AG08395 (cell line): ENCODE data around the gene L3MBTL3.

Experiments
- DNase-seq: peaks from one replicate; pipeline ENCODE4 v3.0.0; 2012; ENCODE audit warnings: mixed read lengths, low spot score

L3MBTL3 gene

DNA sequence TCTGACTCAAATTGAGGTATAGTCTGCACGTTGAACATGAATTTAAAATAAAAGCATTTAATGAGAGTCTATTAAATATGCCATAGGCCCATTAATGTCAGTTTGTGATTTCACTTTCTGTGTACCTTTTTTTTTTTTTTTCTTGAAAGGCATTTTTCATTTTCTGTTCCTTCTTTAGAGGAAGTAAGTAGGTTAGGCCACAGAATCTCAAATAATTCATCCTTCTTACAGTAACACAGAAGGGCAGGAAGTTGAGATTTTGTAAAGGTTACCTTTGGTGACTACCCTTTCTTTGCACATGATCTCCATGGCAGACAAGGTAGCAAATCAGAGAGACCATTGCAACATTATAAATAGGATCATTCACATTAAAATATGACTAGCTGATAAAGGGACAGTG lies 9.6 kb downstream of the L3MBTL3 start:
- no peak for DNase-seq

DNA sequence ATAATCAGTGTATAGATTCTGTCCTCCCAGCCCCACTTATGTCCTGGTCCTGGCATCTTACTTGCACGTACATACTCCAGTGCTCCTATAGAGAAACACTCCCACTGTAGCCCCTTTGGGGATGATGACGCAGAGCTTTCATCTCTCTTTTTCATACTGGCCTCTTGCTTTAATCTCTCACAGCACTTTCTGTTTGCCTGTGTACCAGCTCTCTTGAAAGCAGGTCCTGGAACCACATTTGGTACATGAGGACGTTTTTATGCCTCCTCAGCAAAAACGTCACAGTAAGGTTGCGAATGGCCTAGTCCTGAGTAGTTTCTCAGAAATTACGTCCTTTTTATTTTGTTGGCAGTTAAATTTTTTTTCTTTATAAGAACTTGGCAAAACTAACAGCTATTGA lies 10.8 kb downstream of the L3MBTL3 start:
- no peak for DNase-seq

DNA sequence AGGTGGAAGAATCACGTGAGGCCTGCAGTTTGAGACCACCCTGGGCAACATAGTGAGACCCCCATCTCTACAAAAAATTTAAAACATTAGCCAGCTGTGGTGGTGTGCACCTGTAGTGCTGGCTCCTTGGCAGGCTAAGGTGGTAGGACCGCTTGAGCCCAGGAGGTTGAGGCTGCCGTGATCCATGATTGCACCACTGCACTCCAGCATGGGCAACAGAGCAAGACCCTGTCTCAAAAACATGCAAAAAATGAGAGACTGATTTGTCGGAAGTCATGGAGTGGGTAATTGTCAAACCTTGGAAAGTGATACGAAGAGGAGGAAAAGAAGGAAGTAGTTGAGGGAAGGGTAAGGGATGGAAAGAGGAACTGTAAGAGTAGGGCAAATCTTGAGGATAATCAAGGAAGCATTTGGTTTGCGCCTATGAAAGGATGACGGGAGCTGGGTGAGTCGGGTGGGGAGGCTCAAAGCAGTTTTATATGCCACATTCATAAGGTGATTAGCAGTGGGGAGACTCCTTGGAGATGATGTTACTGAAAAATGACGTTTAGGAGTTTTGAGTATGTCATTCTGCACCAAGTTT lies 14.5 kb downstream of the L3MBTL3 start:
- DNase-seq: no peak

GRCh38 chr6:130033949-130034348 lies 15.6 kb downstream of the L3MBTL3 start:
- DNase-seq: no peak

DNA sequence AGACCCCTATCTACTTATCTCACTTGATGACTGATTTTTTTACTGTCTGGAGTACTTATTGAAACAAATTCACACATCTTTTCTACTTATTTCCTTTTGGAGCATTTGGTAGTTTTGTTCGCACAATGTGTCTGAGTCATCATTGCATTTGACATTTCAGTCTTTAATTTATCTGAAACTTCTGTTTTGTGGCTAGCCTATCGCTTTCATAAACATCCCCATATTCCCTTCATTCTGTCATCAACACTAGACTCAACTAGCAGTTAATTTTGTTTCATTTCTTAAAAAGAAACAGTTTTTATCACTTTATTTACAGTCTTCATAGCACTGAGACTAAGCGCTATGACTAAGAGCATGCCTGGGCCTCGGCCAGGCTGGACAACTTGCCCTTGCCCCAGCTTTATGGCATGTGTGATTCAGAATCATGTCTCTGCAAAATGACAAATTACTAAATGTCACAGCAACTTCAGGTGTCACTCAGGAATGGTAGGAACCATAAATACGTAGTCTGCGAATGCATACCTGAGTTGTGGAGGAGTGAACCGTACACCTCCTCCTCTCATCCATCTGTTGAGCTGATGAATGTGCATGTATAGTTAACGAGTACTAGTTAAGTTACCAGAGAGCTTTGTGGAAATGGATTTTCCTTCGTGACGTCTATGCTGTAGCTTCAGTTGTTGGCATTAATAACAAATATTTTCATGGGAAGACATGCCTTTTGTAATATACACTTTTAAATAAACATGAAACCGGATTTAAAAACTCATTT lies 16.2 kb downstream of the L3MBTL3 start:
- DNase-seq: peak; percentile 78

DNA sequence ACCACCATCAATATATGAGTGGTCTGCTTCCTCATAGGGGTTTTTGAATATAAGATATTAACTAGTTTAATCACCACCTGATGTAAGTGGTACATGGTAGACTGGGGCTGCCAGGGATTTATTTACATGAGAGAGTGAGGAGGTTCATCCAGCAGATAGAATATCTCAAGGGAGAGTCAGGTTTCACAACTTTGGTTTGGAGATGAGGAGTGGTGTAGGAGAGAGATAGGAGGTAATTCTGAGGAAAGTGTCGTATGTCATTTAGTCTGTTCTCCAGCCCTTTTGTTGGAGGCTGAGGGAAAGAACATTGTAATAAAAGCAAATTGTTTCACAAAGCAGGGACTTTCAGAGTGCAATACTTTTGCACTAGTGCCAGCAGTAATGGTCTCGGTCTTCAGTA lies 16.8 kb downstream of the L3MBTL3 start:
- no peak for DNase-seq

- no peak for DNase-seq
Measured at GRCh38 chr6:130037207-130037811, 18.9 kb downstream of the L3MBTL3 start.

- no peak for DNase-seq
Measured at GRCh38 chr6:130041594-130041993, 23.2 kb downstream of the L3MBTL3 start.

GRCh38 chr6:130043344-130043743 lies 25.0 kb downstream of the L3MBTL3 start:
- DNase-seq: no peak

DNA sequence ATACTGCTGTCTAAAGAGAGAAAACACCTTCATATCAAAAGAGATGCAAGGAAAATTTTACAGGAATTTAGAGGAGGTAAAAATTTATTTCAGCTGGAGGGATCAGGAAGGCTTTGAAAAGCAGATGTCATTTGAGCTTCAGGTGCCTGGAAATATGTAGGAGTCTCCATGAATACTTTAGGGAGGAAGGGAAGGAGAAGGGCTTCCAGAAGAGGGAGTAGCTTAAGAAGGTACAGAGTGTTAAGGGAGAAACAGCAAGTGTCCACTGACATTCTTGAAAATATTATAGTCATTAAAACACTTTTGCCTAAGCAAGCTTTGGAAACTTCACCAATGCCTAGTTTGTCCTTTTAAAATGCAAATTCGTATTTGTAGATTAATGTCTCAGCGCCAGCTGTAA lies 27.2 kb downstream of the L3MBTL3 start:
- DNase-seq: no peak

DNA sequence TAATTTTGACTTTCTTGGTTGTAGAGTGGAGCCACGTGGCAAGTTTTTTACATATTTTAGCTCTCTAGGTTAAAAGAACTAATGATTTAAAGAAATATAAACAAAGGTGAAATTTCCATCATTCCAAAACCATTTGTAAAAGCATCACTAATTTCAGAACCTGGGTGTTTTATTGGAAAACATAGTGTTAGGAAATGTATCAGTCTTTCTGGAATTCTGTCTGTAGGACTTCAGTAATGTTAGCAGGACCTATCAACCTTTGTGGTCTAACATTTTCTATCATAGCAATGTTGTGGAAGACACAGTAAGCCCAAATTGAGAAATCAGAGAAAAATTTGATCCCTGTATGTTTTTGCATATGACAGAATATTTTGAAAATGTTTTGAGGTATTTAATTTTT lies 28.3 kb downstream of the L3MBTL3 start:
- no peak for DNase-seq

DNA sequence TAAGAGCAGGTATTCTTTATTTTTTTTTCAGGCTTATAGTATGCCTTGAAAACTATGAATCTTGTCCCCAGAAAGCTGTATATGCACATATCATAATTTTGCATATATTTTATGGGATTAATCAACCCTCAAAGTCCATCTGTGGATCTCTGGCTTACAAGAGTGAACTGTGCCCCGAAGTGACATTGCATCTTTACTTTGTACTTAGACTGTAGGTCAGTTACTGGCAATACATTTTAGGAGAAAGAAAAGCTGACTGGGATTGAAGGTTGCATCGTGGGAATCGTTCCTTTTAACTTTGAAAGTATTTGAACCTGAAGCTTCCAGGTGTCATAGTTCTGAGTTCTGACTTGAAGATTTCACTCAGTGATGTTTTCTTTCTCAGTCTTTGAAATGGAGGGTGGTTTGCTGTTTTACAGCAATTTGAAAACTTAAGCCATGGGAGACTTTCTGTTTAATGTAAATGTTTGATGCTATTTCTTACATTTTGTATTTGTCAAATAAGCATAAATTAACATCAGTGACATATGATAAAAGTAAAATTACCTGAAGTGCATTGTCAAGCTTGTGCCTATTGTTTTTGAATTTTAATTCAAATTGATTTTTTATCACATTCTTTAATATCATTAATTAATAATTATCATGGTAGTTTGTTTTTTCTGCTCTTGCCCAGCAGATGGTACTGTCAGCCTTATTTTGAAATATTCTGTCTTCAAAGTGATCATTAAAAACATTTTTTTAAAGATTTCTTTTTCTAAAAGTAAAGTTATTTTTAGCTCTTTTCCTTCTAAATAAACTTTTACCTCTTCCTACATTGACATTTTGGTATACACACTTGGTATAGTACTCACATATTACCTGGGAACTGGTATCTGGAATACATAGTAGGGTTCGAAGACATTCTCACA lies 29.0 kb downstream of the L3MBTL3 start:
- DNase-seq: no peak

- no peak for DNase-seq
Measured at GRCh38 chr6:130050230-130050629, 31.8 kb downstream of the L3MBTL3 start.

DNA sequence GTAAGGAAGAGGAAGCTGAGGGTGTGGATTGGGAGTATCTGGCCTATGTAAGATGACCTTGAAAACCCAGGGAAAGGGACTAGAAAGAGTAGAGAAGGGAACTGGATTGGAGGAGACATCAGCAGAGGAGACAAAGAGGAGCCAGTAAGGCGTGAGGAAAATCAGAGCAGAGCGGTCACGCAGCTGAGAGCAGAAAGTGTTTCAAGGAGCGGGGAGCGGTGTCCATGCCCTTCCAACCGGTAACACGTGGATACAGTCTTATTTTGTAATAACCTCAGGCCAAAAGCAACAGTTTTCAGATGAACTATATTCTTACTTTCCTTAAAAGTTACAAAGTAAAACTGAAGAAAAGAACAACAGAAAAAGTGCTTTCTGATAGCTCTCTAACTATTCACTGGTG lies 36.3 kb downstream of the L3MBTL3 start:
- DNase-seq: no peak

DNA sequence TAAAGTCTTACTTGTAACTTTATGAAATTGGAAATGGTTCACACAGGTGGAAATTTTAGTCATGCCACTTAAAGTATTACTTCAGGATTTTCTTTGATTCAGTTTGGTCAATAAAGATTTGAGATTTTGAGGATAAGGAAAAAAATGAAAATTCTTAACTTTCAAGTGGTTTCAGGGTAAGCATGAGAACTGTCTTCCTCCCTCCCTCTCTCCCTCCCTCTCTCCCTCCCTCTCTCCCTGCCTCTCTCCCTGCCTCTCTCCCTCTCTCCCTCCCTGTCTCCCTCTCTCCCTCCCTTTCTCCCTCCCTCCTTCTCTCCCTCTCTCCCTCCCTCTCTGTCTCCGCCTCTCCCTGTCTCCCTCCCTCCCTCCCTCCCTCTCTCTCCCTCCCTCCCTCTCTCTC lies 36.9 kb downstream of the L3MBTL3 start:
- no peak for DNase-seq

- no peak for DNase-seq
Measured at GRCh38 chr6:130057495-130057894, 39.1 kb downstream of the L3MBTL3 start.

GRCh38 chr6:130063806-130064205 lies 45.4 kb downstream of the L3MBTL3 start:
- DNase-seq: no peak

DNA sequence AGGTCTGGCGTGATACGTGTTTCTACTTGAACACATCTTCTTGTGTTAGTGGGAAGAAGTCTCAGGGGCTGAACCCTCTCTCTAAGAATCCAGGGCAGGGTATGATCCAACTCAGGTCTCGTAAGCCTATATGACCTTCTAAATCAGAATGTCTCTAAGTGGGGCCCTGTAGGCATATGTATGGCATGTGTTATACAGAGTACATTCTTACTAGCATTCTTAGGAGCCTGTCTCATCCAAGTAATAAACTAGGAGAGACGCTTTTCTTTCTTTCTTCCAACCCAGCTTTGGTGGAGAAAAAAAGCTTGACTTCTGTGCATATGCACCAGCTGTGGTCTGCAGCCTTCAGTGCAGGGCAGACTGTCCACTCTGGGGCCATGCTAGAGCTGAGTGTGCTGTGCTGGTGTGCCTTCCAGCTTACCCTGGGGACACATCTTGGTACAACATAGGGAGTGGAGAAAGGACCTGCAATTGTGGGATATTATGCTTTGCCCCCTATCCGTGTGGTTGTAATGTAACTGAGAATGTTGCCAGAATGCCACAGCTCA lies 47.3 kb downstream of the L3MBTL3 start:
- DNase-seq: no peak

DNA sequence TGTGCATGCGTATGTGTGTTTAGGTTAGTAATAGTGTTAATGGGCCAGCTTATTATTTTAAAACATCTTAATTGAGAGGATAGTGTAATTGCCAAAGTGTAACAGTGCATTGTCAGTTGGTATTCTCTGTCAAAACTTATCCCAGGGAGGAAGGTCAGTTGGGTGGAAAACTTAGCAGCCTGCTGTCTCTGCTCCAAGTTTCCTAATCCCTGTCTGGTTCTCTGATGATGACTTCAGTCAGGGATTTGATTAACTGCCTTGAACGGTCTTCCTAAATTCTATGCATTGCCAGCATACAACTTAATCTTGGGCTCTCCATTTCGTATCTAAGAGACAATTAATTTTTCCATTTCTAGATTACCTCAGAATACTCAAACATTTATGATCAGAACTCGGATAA lies 51.1 kb downstream of the L3MBTL3 start:
- DNase-seq: no peak

GRCh38 chr6:130070326-130070725 lies 51.9 kb downstream of the L3MBTL3 start:
- DNase-seq: peak; percentile 21

- no peak for DNase-seq
Measured at GRCh38 chr6:130070792-130071191, 52.4 kb downstream of the L3MBTL3 start.

DNA sequence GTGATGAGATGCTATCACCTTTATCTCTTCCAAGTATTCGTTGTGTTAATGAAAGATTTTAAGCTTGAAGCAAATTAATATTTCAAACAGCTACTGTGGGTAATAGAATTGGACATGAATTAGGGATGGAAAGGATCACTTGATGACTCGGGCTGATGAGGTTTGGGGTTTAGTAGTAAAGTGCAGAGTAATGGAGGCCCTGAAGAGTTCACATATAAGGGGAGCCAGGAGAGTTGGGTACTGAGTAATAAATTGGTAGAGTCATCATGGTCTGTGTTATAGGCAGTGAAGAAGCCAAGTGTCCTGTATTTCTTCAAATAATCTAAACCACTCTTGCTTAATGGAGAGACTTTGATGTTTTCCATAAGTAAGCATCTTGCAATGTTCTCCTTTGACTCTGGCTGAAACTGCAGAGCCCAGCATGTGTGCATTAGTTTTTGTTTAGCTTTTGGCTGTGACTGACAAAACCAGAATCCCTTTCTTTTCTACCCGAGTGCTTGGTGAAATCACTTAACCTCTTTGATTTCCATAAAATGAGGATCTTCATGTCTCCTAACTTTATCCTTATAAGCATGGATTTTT lies 57.6 kb downstream of the L3MBTL3 start:
- DNase-seq: no peak
